Pancreas (tissue), 10 donors: Measurements from ENCODE around the gene PKP3. TPM values are rescaled to one million over a fixed set of nuclear protein-coding genes. Genes with fewer than 3 reads are reported as not detected.
"Not testable (repeated sequence)": the region's sequence is repeated elsewhere in the genome, so short reads cannot be mapped to it uniquely, and the experiment has no call there.

ENCODE experiments used
- ATAC-seq, 4 donors: fragments of 200-7000 bp; cut with Tn5 transposase; one replicate each; pipeline versions ENCODE4 v1.8.0 to v1.9.1; 2020; ENCODE audit warnings: mild to moderate bottlenecking in 4 of 4, moderate library complexity in 4 of 4
- DNase-seq, 6 donors: peaks; one replicate each; pipeline ENCODE4 v3.0.0-alpha.2; 2020
- FAIRE-seq: peaks from 2 replicates; lab custom pipeline; 2012; peaks lifted over from hg19 to GRCh38; lab: Jason Lieb, UNC
- H3K27ac ChIP-seq, 4 donors: fragments of 200-600 bp; sonication (generic); 1 replicate in 3 of 4; 2 replicates in 1 of 4; pipeline versions ENCODE4 v1.5.0 to v1.8.0; 2020
- H3K27me3 ChIP-seq, 4 donors: fragments of 200-600 bp; one replicate each; pipeline ENCODE4 v1.8.0; 2021
- H3K36me3 ChIP-seq, 3 donors: fragments of 200-600 bp; sonication (generic) in 1 of 3; one replicate each; pipeline versions ENCODE4 v1.5.0 to v1.8.0; 2020 to 2021
- H3K4me1 ChIP-seq, 3 donors: fragments of 200-600 bp; one replicate each; pipeline ENCODE4 v1.8.0; 2021
- H3K4me3 ChIP-seq, 4 donors: fragments of 200-600 bp; sonication (generic) in 2 of 4; one replicate each; pipeline versions ENCODE4 v1.5.0 to v1.8.0; 2020 to 2021
- H3K9me3 ChIP-seq, 4 donors: fragments of 200-600 bp; one replicate each; pipeline ENCODE4 v1.8.0; 2021
- WGBS, 2 donors: extraction: QIAGEN DNeasy Blood & Tissue Kit; methylation state at CpG; one replicate each; pipeline ENCODE4 v1.1.7; 2013; 5-methylcytosine and 5-hydroxymethylcytosine counted together
- intact Hi-C, 3 donors: fragments of 100-400 bp; cut with DNase I; formaldehyde crosslinking; loops; one replicate each; pipeline versions ENCODE4 v1.11.1 to v1.14.2; 2022
- polyA plus RNA-seq, 2 donors: library from polyadenylated mRNA; stranded (reverse); fragments of 200-250 nt; gene quantifications; one replicate each; pipeline ENCODE4 v1.2.3, GENCODE V29; 2013
- total RNA-seq, 6 donors: library from RNA; stranded (reverse); fragmentation: NEBNext Ultra II Directional in 4 of 6; extraction: Animal tissue kit (Norgen Biotek cat#: 25700) in 4 of 6; gene quantifications; one replicate each; pipeline versions ENCODE4 v1.2.1 to v1.2.4, GENCODE V29; 2021 to 2023
- TF ChIP-seq, protein P1 (sequence below), 4 donors: fragments of 200-600 bp; sonication (generic) in 3 of 4; IDR thresholded peaks; one replicate each; pipeline versions ENCODE4 v1.5.0 to v1.8.0; 2021; ENCODE audit warnings: antibody characterized with exemption in 4 of 4
- donor health status: healthy with polysubstance abuse.
- donor health status: DM: no; HTN: no; CAD: no; lungs with moderate emphysema.
- donor health status: DM: no; HTN: no; CAD: no.
- donor health status: control.
- donor health status: control.
- donor health status: Bipolar disorder and iron deficiency.
- donor health status: DM: yes; HTN: yes; CAD: no.
- donor health status: DM: no; HTN: no; CAD: no.
- donor health status: DM: no; HTN: no; CAD: no.
- donor health status: DM: yes; HTN: yes; CAD: no.

The PKP3 gene, protein sequence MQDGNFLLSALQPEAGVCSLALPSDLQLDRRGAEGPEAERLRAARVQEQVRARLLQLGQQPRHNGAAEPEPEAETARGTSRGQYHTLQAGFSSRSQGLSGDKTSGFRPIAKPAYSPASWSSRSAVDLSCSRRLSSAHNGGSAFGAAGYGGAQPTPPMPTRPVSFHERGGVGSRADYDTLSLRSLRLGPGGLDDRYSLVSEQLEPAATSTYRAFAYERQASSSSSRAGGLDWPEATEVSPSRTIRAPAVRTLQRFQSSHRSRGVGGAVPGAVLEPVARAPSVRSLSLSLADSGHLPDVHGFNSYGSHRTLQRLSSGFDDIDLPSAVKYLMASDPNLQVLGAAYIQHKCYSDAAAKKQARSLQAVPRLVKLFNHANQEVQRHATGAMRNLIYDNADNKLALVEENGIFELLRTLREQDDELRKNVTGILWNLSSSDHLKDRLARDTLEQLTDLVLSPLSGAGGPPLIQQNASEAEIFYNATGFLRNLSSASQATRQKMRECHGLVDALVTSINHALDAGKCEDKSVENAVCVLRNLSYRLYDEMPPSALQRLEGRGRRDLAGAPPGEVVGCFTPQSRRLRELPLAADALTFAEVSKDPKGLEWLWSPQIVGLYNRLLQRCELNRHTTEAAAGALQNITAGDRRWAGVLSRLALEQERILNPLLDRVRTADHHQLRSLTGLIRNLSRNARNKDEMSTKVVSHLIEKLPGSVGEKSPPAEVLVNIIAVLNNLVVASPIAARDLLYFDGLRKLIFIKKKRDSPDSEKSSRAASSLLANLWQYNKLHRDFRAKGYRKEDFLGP
- 10 to 100 TPM; 23.4 to 36.1 (median 26.2) TPM for total RNA-seq
- polyA plus RNA-seq = 10 to 100 TPM; 33.8 to 50.5 TPM

DNA sequence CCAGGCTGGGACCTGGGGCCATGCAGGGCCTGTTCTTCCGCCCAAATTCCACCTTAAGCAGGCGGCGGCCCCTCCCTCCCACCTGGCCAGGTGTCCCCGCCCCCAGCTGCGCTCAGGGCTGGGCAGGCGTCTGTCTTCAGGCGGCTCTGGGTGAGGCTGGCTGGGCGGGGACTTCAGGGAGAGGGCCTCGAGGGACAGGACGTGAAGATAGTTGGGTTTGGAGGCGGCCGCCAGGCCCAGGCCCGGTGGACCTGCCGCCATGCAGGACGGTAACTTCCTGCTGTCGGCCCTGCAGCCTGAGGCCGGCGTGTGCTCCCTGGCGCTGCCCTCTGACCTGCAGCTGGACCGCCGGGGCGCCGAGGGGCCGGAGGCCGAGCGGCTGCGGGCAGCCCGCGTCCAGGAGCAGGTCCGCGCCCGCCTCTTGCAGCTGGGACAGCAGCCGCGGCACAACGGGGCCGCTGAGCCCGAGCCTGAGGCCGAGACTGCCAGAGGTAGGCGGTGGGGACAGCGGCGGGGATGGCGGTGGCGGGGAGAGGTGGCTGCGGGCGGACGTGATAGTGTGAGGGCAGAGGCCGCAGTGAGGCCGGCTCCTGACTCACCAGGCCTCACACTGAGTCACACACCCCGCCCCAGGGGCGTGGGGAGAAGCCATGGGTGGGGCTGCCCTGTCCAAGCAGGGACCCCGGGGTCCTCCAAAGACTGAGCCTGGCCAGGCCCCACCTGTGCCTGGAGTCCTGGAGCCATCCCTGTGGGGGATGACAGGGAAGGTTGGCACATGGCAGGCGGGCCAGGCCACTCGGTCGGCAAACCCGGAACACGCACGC lies at the start of gene PKP3:
Gene PKP3 (plus strand): TSS at position 176 of the 824 bp plus-strand sequence. CDS start 84 bp downstream, at position 260.
- peaks cover 0 to 3% (median 0%) of the 10 kb centered on the region in 3 donors for H3K4me1 ChIP-seq
- peak within 1 kb of the TSS; percentile 63 to 83 (median 72) for H3K27ac ChIP-seq
- FAIRE-seq (no peak), ATAC-seq (peak; percentile 86 to 91 (median 89)), DNase-seq (peak; percentile 83 to 96 (median 87))
- intact Hi-C loops = no loop called here
- TF ChIP-seq, protein P1, sequence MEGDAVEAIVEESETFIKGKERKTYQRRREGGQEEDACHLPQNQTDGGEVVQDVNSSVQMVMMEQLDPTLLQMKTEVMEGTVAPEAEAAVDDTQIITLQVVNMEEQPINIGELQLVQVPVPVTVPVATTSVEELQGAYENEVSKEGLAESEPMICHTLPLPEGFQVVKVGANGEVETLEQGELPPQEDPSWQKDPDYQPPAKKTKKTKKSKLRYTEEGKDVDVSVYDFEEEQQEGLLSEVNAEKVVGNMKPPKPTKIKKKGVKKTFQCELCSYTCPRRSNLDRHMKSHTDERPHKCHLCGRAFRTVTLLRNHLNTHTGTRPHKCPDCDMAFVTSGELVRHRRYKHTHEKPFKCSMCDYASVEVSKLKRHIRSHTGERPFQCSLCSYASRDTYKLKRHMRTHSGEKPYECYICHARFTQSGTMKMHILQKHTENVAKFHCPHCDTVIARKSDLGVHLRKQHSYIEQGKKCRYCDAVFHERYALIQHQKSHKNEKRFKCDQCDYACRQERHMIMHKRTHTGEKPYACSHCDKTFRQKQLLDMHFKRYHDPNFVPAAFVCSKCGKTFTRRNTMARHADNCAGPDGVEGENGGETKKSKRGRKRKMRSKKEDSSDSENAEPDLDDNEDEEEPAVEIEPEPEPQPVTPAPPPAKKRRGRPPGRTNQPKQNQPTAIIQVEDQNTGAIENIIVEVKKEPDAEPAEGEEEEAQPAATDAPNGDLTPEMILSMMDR (IDR thresholded peaks at IDR 0.05) = no peak
- WGBS, 2 donors = 22 to 29% methylated on average over 40 to 57 of the region's 57 CpGs
- no peaks in the 10 kb centered on the region for H3K9me3 ChIP-seq
- peak within 1 kb of the TSS; percentile 60 to 77 (median 64) for H3K4me3 ChIP-seq
- no peaks in the 10 kb centered on the region for H3K27me3 ChIP-seq
- peaks cover 0 to 5% (median 0%) of the 10 kb centered on the region in 3 donors for H3K36me3 ChIP-seq

DNA sequence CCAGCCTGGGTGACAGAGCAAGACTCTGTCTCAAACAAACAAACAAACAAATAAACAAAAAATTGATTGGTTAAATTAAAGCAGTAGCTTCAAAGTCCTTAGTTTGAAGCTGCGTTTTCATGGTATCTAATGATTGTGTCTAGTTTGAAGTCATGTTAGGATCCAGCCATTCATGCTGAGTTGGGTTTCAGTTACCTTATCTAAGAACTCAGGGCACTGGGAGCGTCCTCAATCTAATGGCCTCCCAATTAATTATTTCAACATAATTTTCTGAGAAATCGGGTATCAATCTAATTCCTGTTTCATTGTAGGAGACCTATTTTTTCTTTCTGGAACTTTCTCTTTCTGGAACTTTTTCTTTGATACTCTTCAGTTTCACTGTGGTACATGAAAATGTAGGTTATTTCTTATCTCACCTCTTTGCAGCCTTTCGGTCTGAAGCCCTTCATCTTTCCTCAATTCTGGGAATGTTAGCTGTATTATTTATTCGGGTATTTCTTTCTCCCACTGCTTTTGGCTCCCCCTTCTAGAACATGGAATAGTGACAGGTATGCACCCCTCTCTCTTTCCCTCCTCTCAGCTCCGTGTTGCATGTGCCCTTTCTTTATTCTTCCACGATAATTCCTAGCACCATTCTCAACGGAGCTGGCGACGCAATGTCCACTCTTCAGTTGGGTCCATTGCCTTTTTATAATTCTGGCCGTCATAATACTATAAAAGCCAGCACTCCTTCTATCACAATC lies 49.0 kb upstream of the PKP3 start:
- H3K36me3 ChIP-seq = no peaks in the 10 kb centered on the region
- DNase-seq (no peak), FAIRE-seq (no peak), ATAC-seq (no peak)
- no peaks in the 10 kb centered on the region for H3K4me1 ChIP-seq
- H3K9me3 ChIP-seq = no peaks in the 10 kb centered on the region
- TF ChIP-seq, protein P1 (IDR thresholded peaks at IDR 0.05) = no peak
- intact Hi-C loops = no loop called here
- no peak overlapping the region for H3K27ac ChIP-seq
- no peak overlapping the region for H3K4me3 ChIP-seq
- 77 to 81% methylated on average over 11 of the region's 11 CpGs for WGBS, 2 donors
- H3K27me3 ChIP-seq = no peaks in the 10 kb centered on the region

DNA sequence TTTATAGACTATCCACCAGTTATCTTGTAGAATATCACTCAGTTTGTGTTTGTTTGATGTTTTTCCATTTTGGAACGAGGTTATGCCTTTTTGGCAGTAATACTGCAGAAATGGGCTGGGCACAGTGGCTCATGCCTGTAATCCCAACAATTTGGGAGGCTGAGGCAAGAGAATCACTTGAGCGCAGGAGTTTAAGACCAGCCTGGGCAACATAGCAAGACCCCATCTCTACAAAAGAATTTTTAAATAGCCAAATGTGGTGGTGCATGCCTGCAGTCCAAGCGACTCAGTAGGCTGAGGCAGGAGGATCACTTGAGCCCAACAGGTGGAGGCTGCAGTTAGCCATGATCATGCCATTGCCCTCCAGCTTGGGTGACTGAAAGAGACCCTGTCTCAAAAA lies 47.5 kb upstream of the PKP3 start:
- Histone ChIP-seq H3K4me1 (no peaks in the 10 kb centered on the region), H3K9me3 (no peaks in the 10 kb centered on the region), H3K27me3 (no peaks in the 10 kb centered on the region), H3K4me3 (no peak overlapping the region), H3K27ac (no peak overlapping the region), H3K36me3 (no peaks in the 10 kb centered on the region)
- TF ChIP-seq, protein P1 (IDR thresholded peaks at IDR 0.05) = no peak
- no peak for DNase-seq
- 73 to 76% methylated on average over 3 of the region's 3 CpGs for WGBS, 2 donors
- FAIRE-seq = no peak
- no peak for ATAC-seq
- intact Hi-C loops = no loop called here

DNA sequence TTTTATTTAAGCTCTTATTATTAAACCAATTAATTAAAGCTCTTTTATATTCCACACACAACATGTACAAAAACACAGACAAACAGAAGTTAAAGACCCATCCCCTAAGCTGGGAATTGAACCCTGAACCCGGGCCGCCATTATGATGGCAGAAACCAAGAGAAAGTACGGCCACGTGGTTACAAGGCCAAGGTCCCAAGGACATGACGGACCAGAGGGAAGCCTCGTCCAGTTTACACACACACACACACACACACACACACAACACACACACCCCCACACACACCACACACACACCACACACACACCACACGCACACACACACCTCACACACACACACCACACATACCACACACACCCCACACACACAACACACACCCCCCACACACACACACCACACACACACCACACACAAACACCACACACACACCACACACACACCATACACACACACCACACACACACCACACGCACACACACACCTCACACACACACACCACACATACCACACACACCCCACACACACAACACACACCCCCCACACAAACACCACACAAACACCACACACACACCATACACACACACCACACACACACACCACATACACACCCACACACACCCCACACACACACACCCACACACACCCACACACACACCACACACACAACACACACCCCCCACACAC lies 44.6 kb upstream of the PKP3 start:
- intact Hi-C loops, H3K27me3 ChIP-seq, ATAC-seq, H3K4me3 ChIP-seq, FAIRE-seq, DNase-seq, H3K27ac ChIP-seq, H3K36me3 ChIP-seq, H3K9me3 ChIP-seq: not testable (repeated sequence)
- 55 to 69% methylated on average over 8 of the region's 8 CpGs for WGBS, 2 donors
- peaks cover 10 to 15% (median 10%) of the 10 kb centered on the region in 3 donors for H3K4me1 ChIP-seq

DNA sequence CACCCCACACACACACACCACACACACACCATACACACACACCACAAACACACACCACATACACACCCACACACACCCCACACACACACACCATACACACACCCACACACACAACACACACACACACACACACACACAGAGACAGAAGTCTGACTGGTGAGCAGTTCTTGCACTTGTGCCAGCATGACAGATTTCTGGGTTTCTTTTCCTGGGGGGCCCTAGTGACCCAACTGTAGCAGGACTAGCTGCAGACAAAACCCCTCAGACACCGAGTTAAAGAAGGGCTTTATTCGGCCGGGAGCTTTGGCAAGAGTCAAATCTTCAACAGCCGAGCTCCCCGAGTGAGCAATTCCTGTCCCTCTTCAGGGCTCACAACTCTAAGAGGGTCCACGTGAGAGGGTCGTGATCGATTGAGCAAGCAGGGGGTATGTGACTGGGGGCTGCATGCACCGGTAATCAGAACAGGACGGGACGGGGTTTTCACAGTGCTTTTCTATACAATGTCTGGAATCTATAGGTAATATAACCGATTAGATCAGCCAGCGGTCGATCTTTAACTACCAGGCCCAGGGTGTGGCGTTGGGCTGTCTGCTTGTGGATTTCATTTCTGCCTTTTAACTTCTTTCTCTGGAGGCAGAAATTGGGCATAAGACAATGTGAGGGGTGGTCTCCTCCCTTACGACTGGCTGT lies 43.8 kb upstream of the PKP3 start:
- 66 to 78% methylated on average over 16 of the region's 16 CpGs for WGBS, 2 donors
- H3K9me3 ChIP-seq, H3K27me3 ChIP-seq, DNase-seq, H3K27ac ChIP-seq, H3K36me3 ChIP-seq, FAIRE-seq, ATAC-seq, H3K4me3 ChIP-seq: not testable (repeated sequence)
- H3K4me1 ChIP-seq = peaks cover 11 to 22% (median 13%) of the 10 kb centered on the region in 3 donors
- intact Hi-C loops = loop anchor here in 2 of 3 donors (5.0 to 10.0 kb wide), 2 partner anchors 43 to 45 kb away; partner anchors contain the start of gene IFITM2 (in 2 of the 2)
